ACC112 (cell line): Measurements from ENCODE around the gene NAV2.

Experiments used
- H2AFZ ChIP-seq: fragments of 200-600 bp; sonication (generic); one replicate; pipeline ENCODE4 v1.6.0; 2017; ENCODE audit warnings: antibody characterized with exemption, low read length; ENCODE audit not compliant: unreplicated experiment
- H3K27ac ChIP-seq: fragments of 200-600 bp; sonication (generic); 2 replicates; pipeline ENCODE4 v1.5.1; 2014; ENCODE audit warnings: low read depth, mild to moderate bottlenecking, antibody characterized with exemption, low read length, moderate library complexity
- H3K27me3 ChIP-seq: fragments of 200-600 bp; sonication (generic); 2 replicates; pipeline ENCODE4 v1.6.1; 2014; ENCODE audit warnings: mild to moderate bottlenecking, antibody characterized with exemption, low read length, moderate library complexity, mixed read lengths; ENCODE audit not compliant: insufficient read depth
- H3K36me3 ChIP-seq: fragments of 200-600 bp; sonication (generic); 2 replicates; pipeline ENCODE4 v1.6.1; 2016; ENCODE audit warnings: mild to moderate bottlenecking, antibody characterized with exemption, low read length, moderate library complexity, mixed read lengths; ENCODE audit not compliant: insufficient read depth
- H3K4me1 ChIP-seq: fragments of 200-600 bp; sonication (generic); one replicate; pipeline ENCODE4 v1.6.1; 2016; ENCODE audit warnings: low read length, mixed read lengths; ENCODE audit not compliant: insufficient read depth, unreplicated experiment, control insufficient read depth
- H3K4me3 ChIP-seq: fragments of 200-600 bp; sonication (generic); 2 replicates; pipeline ENCODE4 v1.5.1; 2014; ENCODE audit warnings: mild to moderate bottlenecking, low read depth, low read length
- H3K79me2 ChIP-seq: fragments of 200-600 bp; sonication (generic); one replicate; pipeline ENCODE4 v1.6.0; 2016; ENCODE audit warnings: low read length; ENCODE audit not compliant: control insufficient read depth, unreplicated experiment, insufficient read depth

Gene NAV2

DNA sequence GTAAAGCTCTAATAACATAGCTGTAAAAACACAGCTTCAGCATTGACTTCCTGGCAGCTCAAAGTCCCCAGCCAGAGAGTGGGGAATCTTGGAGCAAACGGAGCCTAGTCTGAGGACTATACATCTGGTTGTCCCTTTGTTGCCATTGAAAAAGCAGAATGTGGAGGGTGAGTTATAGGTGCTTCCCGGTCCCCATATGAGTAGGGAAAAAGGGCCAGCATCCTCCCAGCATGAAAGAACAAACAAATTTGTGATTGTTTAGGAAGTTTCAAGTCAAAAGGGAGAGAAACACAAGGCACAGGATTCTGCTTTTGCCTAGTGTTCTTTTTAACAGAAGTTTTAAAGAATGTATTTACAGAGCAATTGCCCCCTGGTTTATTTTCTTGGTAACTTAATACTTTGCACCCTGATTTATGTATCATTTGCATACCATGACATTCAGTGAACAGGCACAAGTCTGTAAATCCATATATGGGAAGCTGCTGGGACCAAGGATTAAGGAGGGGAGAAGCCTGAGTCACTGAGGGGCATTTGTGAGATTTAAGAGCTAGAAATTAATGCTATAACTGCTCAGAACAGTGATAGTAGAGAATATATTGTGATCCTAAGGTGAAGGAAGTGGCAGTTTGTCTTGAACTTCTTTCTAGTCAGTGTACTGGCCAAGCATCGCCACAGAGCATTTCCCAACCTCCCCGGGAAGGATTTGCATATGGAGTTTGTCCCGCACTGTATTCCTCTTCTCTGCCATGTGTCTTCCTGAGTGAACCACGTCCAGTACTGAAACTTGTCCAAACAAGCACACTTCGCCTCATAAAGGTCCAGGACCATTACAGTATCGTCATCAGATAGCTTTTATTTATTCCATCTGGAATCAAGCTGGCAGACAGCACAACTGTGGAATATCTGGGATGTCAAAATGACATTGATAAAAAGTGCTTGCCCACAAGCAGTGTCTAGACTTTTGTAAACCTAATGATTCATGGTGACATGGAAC lies 344.6 kb downstream of the NAV2 start:
- H3K4me3 ChIP-seq = no peak overlapping the region
- H3K4me1 ChIP-seq = no peaks in the 10 kb centered on the region
- H2AFZ ChIP-seq = no peak overlapping the region
- H3K27ac ChIP-seq = no peak overlapping the region
- no peaks in the 10 kb centered on the region for H3K27me3 ChIP-seq
- peaks cover 59% of the 10 kb centered on the region for H3K36me3 ChIP-seq
- no peaks in the 10 kb centered on the region for H3K79me2 ChIP-seq

DNA sequence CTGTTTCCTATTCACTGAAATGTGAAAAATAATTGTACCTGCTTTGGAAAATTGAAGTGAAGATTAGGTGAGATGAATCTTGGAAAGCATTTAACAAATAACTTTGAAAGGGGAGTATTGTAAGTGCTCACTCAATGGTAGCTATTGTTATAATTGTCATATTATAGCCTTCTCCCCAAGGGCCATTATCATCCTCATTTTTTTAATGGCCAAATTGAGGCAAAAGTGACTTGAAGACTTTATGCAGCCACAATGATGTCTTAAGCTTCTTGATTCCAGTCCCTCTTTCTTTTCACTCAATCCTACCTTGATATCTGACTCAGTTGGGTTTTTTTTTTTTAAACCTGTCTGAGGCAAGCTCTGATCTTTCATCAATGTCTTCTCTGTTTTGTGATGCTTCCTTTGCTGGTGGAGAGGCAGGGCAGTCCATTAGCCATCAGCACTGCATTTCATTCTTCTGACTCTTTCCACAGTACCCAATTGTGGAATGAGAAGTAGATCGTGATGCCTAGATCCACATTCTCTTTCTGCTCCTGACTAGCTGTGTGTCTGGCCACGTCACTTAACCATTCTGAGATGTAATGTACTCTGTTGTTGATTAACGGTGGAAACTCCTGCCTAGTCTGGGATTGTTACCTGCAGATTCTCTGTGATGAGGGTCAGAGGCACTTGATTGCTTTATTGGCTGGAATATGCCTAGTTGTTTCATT lies 346.3 kb downstream of the NAV2 start:
- Histone ChIP-seq H3K27me3 (no peaks in the 10 kb centered on the region), H3K27ac (no peak overlapping the region), H3K4me3 (no peak overlapping the region), H2AFZ (no peak overlapping the region), H3K36me3 (peaks cover 64% of the 10 kb centered on the region), H3K4me1 (no peaks in the 10 kb centered on the region), H3K79me2 (no peaks in the 10 kb centered on the region)

DNA sequence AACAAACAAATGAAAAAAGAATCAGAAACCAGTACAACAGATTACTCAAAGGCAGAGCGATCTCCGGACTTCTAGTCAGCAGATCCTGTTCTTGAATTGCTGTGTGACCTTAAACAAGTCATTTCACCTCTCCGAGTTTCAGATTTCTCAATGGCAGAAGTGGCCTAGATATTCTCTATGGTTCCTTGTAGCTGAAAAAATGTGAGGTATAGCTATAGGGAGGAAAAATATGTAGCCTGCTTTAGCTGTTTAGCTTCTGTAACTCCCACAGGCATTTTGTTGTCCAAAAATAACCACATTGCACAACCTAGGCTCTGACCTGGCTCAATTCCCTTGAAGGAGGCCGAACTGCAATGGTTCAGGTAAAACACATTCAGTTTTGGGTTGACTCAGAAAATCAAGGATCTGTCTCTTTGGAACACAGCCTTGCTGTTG lies 347.0 kb downstream of the NAV2 start:
- Histone ChIP-seq H3K27me3 (no peaks in the 10 kb centered on the region), H2AFZ (no peak overlapping the region), H3K79me2 (no peaks in the 10 kb centered on the region), H3K27ac (no peak overlapping the region), H3K4me1 (no peaks in the 10 kb centered on the region), H3K4me3 (no peak overlapping the region), H3K36me3 (peaks cover 60% of the 10 kb centered on the region)

DNA sequence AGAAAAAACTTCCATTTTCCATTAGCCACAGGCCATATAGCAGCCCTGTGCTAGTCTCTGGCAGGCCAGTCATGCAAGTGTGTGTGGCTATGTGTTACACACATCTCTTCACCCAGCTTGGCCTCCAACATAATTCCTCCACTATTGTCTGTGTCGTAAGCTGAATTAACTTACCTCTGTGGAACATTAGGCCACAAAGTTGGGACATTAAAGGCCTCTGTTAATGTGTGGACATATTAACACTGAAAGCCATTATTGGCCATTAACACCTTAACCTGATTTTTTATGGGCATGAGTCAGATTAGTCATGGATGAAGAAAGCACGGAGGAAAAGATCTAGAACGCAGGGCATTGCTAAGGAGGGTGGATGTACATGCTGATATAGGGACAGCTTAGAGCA lies 347.5 kb downstream of the NAV2 start:
- Histone ChIP-seq H3K4me3 (no peak overlapping the region), H3K36me3 (peaks cover 59% of the 10 kb centered on the region), H3K79me2 (no peaks in the 10 kb centered on the region), H3K27ac (no peak overlapping the region), H3K4me1 (no peaks in the 10 kb centered on the region), H2AFZ (no peak overlapping the region), H3K27me3 (no peaks in the 10 kb centered on the region)

DNA sequence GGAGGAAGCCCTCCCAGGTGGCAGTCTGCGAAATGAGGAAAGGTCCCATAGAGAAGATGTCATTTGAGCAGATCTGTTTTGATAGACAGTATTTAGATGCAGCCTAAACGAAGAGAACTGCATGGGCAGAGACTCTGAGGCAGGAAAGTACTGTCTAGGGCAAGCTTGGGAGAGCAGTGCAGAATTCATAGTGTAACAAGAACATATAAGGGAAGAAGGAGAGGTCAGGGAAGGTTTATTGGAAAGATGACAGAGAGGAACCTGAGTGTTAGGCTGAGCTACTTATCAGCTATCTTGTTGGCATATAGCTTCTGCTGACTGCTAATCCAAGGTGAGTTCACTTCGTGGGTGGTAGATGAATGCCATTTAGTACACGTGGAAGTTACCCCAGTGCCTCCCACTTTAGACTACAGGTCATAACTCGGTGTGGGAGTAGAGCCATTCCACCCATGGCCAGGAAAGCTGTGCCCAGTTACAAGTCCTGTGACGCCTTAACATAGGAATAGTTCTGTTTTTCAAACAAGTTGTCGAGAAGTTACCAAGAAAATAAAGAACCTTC lies 348.1 kb downstream of the NAV2 start:
- H3K4me3 ChIP-seq = no peak overlapping the region
- no peaks in the 10 kb centered on the region for H3K4me1 ChIP-seq
- no peaks in the 10 kb centered on the region for H3K79me2 ChIP-seq
- H3K36me3 ChIP-seq = peaks cover 57% of the 10 kb centered on the region
- H3K27ac ChIP-seq = no peak overlapping the region
- no peak overlapping the region for H2AFZ ChIP-seq
- H3K27me3 ChIP-seq = no peaks in the 10 kb centered on the region

DNA sequence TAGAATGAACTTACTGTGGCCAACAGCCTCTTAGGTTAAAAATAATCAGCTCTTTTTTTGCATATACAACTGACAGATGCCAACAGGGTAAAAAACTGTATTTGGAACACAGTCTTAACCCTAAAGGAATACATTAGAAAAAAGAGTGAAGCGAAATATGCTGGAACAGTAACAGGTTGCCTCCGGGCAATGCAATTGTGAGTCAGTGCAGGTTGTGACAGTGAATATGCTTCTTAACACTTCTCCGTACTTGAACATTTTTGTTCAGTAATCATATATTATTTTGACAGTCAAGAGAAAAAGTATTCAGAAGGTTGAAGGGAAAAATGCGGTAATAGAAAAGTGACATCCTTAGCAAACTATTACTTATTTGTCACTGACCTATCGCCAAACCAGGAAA lies 349.1 kb downstream of the NAV2 start:
- Histone ChIP-seq H3K27me3 (no peaks in the 10 kb centered on the region), H3K79me2 (no peaks in the 10 kb centered on the region), H2AFZ (no peak overlapping the region), H3K4me1 (no peaks in the 10 kb centered on the region), H3K27ac (no peak overlapping the region), H3K36me3 (peaks cover 56% of the 10 kb centered on the region), H3K4me3 (no peak overlapping the region)

DNA sequence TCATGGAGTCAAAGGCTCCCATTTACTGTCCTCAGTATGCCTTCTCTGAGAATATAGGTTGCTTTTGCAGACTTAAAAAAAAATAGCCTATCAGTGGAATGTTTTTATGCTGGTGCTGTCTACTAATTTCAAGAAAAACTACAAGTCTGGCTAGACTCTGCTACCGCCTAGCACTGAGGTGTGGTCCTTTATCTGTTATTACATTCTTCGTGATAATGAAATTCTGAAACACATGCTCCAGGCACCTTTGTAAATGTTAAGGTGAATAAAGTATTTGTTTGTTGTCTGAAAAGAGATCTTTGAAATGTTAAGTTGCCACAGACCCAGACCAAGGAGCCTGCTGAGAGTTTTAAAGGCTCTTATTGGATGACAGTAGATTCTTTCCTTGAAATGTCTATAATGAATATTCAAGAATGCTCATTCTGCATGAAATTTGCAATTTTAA lies 352.3 kb downstream of the NAV2 start:
- no peak overlapping the region for H3K4me3 ChIP-seq
- no peak overlapping the region for H2AFZ ChIP-seq
- H3K27ac ChIP-seq = no peak overlapping the region
- H3K4me1 ChIP-seq = no peaks in the 10 kb centered on the region
- H3K27me3 ChIP-seq = no peaks in the 10 kb centered on the region
- H3K36me3 ChIP-seq = peaks cover 54% of the 10 kb centered on the region
- no peaks in the 10 kb centered on the region for H3K79me2 ChIP-seq

DNA sequence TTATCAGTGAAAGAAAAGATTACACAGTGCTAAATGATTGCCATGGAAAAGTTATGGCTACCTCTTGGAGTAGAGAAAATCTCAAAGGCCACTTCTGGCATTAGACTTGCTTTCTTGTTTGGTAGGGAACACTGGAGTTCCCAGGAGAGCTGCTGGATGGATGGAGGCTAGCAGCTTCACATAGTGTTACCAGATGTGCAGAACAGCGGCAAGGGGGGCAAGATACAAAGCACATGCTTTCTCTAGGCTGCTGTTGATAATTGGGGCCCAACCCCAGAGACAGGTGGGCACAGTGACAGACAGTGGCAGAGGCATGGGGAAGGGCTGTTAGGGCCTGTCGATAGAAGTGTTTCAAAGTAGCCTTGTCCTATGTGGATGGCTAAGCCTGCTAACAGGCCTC lies 352.8 kb downstream of the NAV2 start:
- H3K27ac ChIP-seq = no peak overlapping the region
- H3K27me3 ChIP-seq = no peaks in the 10 kb centered on the region
- no peak overlapping the region for H3K4me3 ChIP-seq
- H3K79me2 ChIP-seq = no peaks in the 10 kb centered on the region
- H3K4me1 ChIP-seq = no peaks in the 10 kb centered on the region
- H2AFZ ChIP-seq = no peak overlapping the region
- H3K36me3 ChIP-seq = peaks cover 54% of the 10 kb centered on the region

DNA sequence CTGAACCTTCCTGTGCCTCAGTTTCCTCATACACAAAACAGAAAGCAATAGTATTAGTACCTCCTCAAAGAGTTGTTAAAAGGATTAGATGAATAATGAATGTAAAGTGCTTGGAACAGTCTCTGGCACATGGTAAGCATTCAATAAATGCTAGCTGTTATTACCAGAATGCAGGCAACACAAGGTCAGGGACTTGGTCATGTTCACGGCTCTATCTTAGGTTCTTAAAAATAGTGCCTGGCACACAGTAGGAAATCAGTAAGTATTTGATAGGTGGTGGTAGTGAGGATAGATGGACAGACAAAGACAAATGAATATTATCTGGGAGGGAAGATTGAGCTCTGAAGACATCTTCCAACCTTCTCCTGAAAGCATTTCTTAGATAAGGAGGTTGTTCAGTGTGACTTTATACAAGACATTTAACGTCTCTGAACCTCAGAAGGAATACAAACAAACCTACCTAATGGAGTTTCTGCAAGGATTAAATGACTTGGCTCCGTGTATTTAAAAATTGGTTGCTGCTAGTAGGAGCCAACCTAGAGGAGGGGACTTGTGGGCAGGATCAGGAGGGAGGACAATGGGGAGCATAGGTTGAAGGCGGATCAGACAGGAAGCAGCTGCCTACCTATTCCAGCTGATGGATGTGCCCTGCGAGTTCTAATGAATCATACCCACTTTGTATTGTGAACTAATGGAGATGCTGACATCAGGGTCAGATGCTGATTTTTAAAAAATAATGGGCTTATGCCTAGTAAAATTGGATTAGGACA lies 353.6 kb downstream of the NAV2 start:
- no peaks in the 10 kb centered on the region for H3K4me1 ChIP-seq
- H2AFZ ChIP-seq = no peak overlapping the region
- H3K79me2 ChIP-seq = no peaks in the 10 kb centered on the region
- H3K27me3 ChIP-seq = no peaks in the 10 kb centered on the region
- H3K36me3 ChIP-seq = peaks cover 55% of the 10 kb centered on the region
- no peak overlapping the region for H3K27ac ChIP-seq
- H3K4me3 ChIP-seq = no peak overlapping the region

DNA sequence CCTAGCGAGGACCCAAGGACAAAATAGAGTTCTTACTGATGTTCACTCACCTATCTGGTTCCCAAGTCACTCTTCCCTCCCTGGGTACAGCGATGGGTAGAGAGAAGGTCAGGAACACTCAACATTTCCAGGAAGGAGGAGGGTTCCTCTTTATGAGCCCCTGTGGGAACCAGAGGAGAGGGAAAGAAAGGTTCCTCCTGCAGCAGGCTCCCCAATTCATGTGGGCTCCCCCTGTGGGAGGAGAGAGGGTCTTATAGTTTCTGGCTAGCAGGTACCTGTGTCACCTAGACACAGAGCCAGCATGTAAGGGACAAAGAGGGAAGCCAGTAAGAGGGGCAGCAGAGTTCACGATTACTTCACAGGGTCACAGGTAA lies 354.1 kb downstream of the NAV2 start:
- Histone ChIP-seq H2AFZ (no peak overlapping the region), H3K27me3 (no peaks in the 10 kb centered on the region), H3K27ac (no peak overlapping the region), H3K79me2 (no peaks in the 10 kb centered on the region), H3K4me3 (no peak overlapping the region), H3K4me1 (no peaks in the 10 kb centered on the region), H3K36me3 (peaks cover 52% of the 10 kb centered on the region)
